ENCODE data around the gene ANP32B. TPM values are rescaled to one million over a fixed set of nuclear protein-coding genes. Genes with fewer than 3 reads are reported as not detected.
A peak's percentile ranks its signal among the peaks of the same experiment; 100 is the strongest.
"Not testable (repeated sequence)": the region's sequence is repeated elsewhere in the genome, so short reads cannot be mapped to it uniquely, and the experiment has no call there.

ANP32B gene
- total RNA-seq, 1 donor = 12.1 TPM

GRCh38 chr9:97990259-97990658 lies 7.1 kb downstream of the ANP32B start:
- no peak for DNase-seq (ENCODE audit: low read depth in 2 of 3, low spot score in 2 of 3)

DNA sequence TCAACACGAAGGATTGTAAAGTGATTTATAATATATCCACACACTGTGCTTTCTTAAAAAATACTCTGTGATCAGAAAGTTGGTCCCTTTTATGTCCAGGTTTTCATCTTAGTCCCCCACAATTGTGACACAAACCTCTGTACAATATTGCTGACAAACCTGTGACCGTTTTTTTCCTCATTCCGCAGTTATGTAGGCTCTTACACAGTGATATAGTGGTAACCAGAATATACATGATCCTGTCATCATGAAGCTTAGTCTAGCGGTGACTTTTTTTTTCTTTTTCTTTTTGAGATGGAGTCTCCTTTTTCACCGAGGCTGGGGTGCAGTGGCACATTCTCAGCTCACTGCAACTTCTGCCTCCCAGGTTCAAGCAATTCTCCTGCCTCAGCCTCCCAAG lies 8.7 kb downstream of the ANP32B start:
- no peak for DNase-seq (ENCODE audit: low read depth in 2 of 3, low spot score in 2 of 3)

- DNase-seq (ENCODE audit: low read depth in 2 of 3, low spot score in 2 of 3) = no peak
These were observed 9.1 kb downstream of the ANP32B start for GRCh38 chr9:97992219-97992618.

GRCh38 chr9:97993000-97993399 lies 9.9 kb downstream of the ANP32B start:
- DNase-seq (ENCODE audit: low read depth in 2 of 3, low spot score in 2 of 3) = peak in 1 of 3 donors; percentile 82

- DNase-seq (ENCODE audit: low read depth in 2 of 3, low spot score in 2 of 3) = no peak
These were observed 11.6 kb downstream of the ANP32B start for GRCh38 chr9:97994703-97995102.

- not testable (repeated sequence) for DNase-seq (ENCODE audit: low read depth in 2 of 3, low spot score in 2 of 3)
These were observed 13.5 kb downstream of the ANP32B start for GRCh38 chr9:97996676-97997075.

- DNase-seq (ENCODE audit: low read depth in 2 of 3, low spot score in 2 of 3) = no peak
These were observed 14.5 kb downstream of the ANP32B start for GRCh38 chr9:97997330-97998276.

DNA sequence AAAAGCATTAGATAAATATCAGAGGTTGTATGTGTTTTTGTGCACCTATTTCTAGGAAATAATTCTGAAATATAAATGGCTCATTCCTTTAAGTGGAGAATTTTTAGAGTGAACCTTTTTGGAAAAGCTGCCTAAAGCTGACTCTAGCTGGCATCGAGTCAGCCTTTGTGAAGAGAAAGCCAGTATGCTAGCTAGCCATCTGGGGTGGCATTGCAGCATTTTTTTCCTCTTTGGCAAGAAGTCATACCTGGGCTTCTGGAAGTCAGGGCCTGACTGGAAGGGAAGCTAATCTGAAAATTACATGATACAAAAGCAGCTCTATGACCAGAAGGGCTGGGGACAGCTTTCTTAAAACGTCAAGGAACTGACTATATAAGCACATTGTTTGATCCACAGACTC lies 19.7 kb downstream of the ANP32B start:
- DNase-seq (ENCODE audit: low read depth in 2 of 3, low spot score in 2 of 3) = no peak

DNA sequence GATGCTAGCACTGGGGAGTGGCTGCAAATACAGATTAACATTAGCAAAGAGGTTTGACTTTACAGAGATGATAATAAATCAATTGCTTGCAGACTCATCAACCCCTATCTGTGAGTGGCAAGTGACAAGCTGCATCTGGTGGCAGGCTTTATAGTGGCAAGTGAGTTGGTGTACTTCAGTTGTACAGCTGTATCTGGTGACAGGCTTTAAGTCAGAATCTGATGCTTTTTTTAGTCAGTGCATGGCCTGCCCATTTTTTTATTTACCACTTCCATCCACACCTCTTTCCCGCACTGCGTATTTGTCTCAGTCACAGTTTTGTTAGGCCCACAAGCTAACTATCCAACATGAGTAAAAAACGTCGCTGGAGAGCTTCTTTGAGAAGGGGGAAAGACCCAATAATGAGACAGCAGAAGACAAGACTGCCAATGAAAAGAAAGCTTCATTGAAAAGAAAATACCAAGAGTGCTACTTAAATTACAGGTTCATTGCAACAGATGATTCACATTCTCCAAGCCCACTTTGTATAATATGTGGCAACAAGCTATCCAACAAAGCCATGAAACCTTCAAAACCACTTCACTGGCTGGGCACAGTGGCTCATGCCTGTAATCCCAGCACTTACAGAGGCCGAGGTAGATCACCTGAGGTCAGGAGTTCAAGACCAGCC lies 23.1 kb downstream of the ANP32B start:
- no peak for DNase-seq (ENCODE audit: low read depth in 2 of 3, low spot score in 2 of 3)

DNA sequence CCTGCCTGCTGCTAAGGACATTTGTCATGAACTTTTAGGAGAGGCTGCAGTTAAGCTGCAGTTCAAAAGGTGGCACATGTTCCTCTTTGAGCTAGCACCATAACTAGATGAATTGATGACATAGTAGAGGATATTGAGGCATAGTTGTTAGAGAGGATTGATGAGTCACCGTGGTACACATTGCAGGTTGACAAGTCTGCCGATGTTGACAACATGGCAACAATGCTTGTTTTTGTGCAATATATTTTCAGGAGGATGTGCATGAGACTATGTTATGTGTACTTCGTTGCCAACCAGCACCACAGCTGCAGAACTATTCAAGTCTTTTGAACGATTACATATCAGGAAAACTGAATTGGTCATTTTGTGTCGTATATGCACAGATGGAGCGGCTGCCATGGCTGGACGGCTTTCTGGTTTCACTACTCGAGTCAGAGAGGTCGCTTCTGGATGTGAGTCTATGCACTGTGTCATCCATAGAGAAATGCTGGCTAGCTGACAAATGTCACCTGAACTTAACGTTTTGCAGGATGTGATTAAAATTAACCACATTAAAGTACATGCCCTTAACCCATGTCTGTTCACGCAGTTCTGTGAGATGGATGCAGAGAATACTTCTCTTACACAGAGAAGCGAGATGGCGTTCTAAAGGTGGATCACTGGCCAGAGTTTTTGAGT lies 24.2 kb downstream of the ANP32B start:
- DNase-seq (ENCODE audit: low read depth in 2 of 3, low spot score in 2 of 3) = no peak

DNA sequence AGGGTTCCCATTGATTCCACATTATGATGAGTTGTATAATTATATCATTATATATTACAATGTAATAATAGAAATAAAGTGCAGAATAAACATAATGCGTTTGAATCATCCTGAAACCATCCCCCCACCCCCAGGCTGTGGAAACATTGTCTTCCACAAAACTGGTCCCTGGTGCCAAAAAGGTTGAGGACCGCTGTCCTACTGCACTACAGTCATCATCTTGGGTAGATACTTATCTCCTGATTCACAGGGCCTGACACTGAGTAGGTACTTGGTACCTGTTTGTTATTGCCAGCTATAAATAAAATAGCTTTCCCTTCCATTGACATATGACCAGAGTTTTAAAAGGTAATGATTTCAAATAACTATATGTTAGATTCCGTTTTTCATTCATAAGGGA lies 25.6 kb downstream of the ANP32B start:
- no peak for DNase-seq (ENCODE audit: low read depth in 2 of 3, low spot score in 2 of 3)

DNA sequence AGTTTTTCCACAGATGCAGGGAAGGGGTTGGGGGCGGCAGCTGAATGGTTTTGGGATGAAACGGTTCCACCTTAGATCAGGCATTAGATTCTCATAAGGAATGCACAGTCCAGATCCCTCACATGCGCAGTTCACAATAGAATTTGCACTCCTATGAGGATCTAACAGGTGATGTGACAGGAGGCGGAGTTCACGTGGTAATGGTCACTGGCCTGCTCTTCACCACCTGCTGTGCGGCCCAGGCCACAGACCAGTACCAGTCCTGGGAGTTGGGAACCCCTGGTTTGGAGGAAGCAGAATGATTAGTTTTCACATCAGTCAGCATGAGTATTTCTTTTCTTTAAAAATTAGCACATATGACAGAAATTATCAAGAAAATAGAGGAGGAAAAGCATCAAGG lies 26.3 kb downstream of the ANP32B start:
- DNase-seq (ENCODE audit: low read depth in 2 of 3, low spot score in 2 of 3) = no peak

DNA sequence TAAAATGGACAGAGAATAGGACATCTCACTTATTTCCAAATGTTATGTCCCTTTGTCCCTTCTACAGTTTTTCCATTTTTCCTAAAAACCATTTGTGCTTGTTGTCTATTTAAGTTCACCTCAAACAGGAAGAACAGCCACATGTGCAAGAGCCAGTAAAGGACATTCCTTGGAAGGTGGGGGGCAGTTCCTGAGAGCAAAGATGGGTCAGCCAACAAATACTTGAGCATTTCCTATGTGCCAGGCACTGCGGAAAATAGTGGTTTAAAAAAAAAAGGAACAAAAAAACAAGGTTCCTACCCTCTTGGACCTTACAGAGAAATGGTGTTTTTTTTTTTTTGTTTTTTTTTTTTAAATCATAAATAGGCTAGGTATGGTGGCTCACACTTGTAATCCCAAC lies 26.8 kb downstream of the ANP32B start:
- DNase-seq (ENCODE audit: low read depth in 2 of 3, low spot score in 2 of 3) = peak in 1 of 3 donors; percentile 83

DNA sequence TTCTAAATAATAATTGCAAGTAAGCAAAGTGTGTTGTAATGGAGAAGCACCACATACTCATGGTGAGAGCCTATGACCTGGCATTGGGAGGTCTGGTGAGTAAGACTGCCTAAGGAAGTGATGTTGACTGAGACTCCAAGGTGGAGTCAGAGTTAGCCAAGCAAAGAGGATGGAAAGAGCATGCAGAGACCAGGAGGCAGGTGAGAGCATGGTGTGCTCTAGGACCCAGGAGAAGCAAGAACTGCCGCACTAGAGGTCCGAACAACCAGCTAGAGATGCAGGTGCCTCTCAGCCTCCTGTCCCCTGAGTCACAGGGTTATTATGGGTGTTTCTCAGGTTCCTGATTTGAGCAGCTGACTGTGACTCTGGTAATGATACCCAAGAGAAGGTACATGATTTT lies 27.3 kb downstream of the ANP32B start:
- peak in 2 of 3 donors; percentile 50 to 61 for DNase-seq (ENCODE audit: low read depth in 2 of 3, low spot score in 2 of 3)

- DNase-seq (ENCODE audit: low read depth in 2 of 3, low spot score in 2 of 3) = no peak
These were observed 28.0 kb downstream of the ANP32B start for GRCh38 chr9:98011122-98011521.

DNA sequence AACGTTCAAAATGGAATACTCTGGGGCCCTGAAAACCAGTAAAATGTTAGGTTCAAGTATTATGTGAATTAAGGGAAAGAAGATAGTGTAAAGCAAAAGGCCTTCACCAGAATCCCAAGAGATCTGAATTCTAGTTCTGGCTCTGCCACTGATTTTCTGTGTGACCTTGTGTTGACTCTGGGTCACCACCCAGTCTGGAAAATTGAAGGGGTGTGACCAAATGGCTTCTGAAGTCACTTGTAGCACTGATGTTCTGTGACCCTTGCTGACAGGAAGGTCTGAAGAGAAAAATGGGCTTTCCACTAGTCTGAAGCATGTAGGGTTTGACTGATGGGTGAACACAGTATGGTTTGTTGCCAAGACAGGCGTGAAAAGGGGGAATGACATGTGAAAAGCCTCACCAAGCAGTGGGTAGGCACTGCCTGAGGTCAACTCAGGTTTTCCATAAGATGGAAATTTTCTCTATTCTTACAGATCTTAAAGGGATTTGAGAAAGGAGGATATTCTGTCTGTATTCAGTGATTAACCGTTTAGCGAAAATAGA lies 33.1 kb downstream of the ANP32B start:
- no peak for DNase-seq (ENCODE audit: low read depth in 2 of 3, low spot score in 2 of 3)

DNA sequence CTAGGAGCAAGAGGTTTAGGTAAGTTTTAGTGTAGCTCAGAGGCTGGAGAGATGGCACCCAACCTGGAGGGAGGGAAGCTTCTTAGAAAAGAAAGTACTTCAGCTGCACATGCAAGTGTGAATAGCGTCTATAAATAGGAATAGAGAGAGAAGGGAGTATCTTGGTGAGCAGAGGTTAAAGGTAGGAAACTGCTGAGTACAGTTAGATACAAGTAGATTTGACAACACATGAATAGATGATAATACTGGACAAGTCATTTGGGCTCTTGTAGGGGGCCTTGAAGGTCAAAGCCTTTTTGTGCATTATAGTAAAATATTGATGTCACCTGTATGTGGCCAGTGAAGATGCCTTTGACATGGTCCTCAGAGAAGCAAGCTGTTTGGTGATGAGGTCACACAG lies 34.2 kb downstream of the ANP32B start:
- DNase-seq (ENCODE audit: low read depth in 2 of 3, low spot score in 2 of 3) = no peak

DNA sequence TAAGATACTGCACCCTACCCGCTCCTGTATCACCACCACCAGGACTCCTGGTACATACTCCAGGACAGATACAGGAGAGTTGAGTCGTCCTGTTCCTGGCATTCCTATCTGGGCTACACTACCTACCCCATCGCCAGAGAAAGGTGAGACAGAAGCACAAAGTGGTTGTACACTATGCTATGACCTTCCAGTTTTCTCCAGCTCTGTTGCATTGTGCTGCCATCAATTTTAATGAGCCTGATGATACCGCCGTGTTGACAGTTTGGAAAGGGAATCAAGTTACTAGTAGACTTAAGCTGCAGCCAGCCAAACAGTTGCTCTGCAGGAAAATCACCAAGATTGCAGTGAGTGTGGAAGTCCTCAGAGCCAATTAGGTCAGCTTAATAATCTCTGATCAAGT lies 35.2 kb downstream of the ANP32B start:
- DNase-seq (ENCODE audit: low read depth in 2 of 3, low spot score in 2 of 3) = no peak

GRCh38 chr9:98019098-98019497 lies 36.0 kb downstream of the ANP32B start:
- DNase-seq (ENCODE audit: low read depth in 2 of 3, low spot score in 2 of 3) = no peak

DNA sequence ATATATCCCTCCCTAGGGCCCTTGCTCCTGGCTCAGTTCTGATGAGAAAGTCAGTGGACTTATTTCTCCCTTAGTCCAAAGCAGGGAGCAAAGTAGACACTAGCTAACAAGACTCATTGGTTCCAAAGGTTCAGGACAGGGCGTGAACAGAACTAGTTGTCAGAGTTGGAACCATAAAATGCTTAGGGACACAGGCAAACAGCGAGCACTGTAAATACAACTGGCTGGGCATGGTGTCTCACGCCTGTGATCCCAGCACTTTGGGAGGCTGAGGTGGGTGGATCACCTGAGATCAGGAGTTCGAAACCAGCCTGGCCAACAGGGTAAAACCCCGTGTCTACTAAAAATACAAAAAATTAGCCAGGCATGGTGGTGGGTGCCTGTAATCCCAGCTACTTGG lies 36.7 kb downstream of the ANP32B start:
- DNase-seq (ENCODE audit: low read depth in 2 of 3, low spot score in 2 of 3) = not testable (repeated sequence)

DNA sequence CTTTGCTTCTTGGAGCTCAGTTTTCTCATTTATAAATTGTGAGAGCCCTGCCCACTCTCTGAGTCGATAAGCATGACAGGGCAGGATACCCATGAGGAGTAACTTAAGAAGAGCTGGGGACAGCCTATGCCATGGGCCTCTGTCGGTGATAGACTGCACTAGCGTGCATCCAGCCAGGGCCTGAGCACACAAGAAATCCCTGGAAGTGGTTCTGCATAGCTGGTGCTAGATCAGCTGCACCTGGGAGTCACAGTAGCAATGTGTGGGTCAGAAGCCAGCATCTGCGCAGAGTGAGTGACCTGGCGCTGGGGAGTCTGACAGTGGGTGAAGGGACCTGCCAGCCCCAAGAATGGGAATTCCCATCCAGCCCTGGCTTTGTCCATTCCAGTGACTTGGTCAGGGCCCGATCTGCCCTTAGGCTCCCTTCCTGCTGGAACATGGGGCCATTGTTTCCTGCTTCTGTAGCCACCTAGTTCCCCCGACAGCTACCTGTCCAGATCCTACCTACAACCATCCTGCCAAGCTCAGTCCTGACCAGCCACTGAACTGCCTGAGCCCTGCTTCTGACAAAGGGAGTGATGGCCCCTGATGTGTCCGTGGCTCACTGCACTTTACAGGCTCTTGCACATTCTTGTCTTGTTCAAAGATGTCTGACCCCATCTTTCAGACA lies 37.5 kb downstream of the ANP32B start:
- DNase-seq (ENCODE audit: low read depth in 2 of 3, low spot score in 2 of 3) = no peak

Data from hematopoietic multipotent progenitor cell (in vitro differentiated cells).